ENCODE measurements around the gene ALB. TPM values are rescaled to one million over a fixed set of nuclear protein-coding genes. Genes with fewer than 3 reads are reported as not detected.
"Not testable (repeated sequence)": the region's sequence is repeated elsewhere in the genome, so short reads cannot be mapped to it uniquely, and the experiment has no call there.

ALB gene
- polyA plus RNA-seq, 3 donors = not detected

DNA sequence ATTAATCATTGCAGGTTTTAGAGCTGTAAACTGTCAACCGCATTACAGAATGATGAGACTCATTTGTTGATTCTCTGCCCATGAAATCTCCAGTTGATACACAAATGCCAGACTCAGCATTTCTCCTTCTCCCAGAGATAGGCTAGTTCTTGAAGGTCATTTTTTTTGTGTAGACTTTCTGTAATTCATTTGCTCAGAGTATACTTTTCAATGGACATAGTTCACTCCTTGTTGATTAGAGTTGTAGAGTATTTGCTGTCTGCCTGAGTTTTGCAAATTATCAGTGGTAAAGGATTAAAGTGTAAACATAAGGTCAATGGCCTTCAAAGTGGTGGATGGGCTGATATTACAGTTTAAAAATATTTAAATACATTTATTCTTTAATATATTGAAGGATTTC lies 15.2 kb upstream of the ALB start:
- Histone ChIP-seq H4K20me1 (ENCODE audit: insufficient read depth, low read length) (no peaks in the 10 kb centered on the region), H3K36me3 (replicated peaks in 1 of 2; ENCODE audit: control insufficient read depth in 1 of 2, insufficient read depth in 2 of 2, low read length in 2 of 2) (no peaks in the 10 kb centered on the region), H3K4me1 (ENCODE audit: control insufficient read depth in 1 of 2, insufficient read depth in 2 of 2, low read length in 2 of 2) (no peaks in the 10 kb centered on the region), H3K79me2 (ENCODE audit: insufficient read depth, low read length) (no peaks in the 10 kb centered on the region), H3K4me2 (replicated peaks; ENCODE audit: extremely low read depth, low read length, poor library complexity, severe bottlenecking) (no peak overlapping the region), H3K9me3 (replicated peaks in 1 of 2; ENCODE audit: control insufficient read depth in 1 of 2, insufficient read depth in 1 of 2, low read length in 2 of 2) (no peaks in the 10 kb centered on the region), H3K4me3 (replicated peaks in 1 of 3; ENCODE audit: low read depth in 2 of 3, low read length in 3 of 3) (no peak overlapping the region), H3K27me3 (ENCODE audit: control insufficient read depth in 2 of 2, insufficient read depth in 2 of 2, low read length in 2 of 2) (no peaks in the 10 kb centered on the region), H3K27ac (ENCODE audit: low read depth in 1 of 2, low read length in 2 of 2) (no peak overlapping the region), H2AFZ (ENCODE audit: insufficient read depth, low read depth, low read length, poor library complexity, severe bottlenecking) (no peak overlapping the region), H3K9ac (ENCODE audit: insufficient read depth, low read length, poor library complexity, severe bottlenecking) (no peak overlapping the region)
- TF ChIP-seq, protein P1, sequence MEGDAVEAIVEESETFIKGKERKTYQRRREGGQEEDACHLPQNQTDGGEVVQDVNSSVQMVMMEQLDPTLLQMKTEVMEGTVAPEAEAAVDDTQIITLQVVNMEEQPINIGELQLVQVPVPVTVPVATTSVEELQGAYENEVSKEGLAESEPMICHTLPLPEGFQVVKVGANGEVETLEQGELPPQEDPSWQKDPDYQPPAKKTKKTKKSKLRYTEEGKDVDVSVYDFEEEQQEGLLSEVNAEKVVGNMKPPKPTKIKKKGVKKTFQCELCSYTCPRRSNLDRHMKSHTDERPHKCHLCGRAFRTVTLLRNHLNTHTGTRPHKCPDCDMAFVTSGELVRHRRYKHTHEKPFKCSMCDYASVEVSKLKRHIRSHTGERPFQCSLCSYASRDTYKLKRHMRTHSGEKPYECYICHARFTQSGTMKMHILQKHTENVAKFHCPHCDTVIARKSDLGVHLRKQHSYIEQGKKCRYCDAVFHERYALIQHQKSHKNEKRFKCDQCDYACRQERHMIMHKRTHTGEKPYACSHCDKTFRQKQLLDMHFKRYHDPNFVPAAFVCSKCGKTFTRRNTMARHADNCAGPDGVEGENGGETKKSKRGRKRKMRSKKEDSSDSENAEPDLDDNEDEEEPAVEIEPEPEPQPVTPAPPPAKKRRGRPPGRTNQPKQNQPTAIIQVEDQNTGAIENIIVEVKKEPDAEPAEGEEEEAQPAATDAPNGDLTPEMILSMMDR (IDR thresholded peaks at IDR 0.05) = no peak
- no CpG with 5 or more reads among the region's 1 CpG for WGBS (ENCODE audit: insufficient coverage)
- Mint-ChIP-seq H3K4me3 (no peak overlapping the region), H3K27me3 (ENCODE audit: low read depth in 3 of 3) (peaks cover 0 to 2% (median 0%) of the 10 kb centered on the region in 3 donors), H3K36me3 (no peaks in the 10 kb centered on the region), H3K4me1 (no peaks in the 10 kb centered on the region), H3K9me3 (peaks cover 0 to 10% (median 4%) of the 10 kb centered on the region in 7 donors), H3K27ac (no peak overlapping the region)
- intact Hi-C loops (cut with micrococcal nuclease) = no loop called here
- no peak for DNase-seq

DNA sequence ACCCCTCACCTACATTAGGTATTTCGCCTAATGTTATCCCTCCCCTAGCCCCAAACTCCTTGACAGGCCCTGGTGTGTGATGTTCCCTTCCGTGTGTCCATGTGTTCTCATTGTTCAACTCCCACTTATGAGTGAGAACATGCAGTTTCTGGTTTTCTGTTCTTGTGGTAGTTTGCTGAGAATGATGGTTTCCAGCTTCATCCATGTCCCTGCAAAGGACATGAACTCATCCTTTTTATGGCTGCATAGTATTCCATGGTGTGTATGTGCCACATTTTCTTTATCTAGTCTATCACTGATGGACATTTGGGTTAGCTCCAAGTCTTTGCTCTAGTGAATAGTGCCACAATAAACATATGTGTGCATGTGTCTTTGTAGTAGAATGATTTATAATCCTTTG lies 14.4 kb upstream of the ALB start:
- H2AFZ ChIP-seq (ENCODE audit: insufficient read depth, low read depth, low read length, poor library complexity, severe bottlenecking); H3K4me2 ChIP-seq (replicated peaks; ENCODE audit: extremely low read depth, low read length, poor library complexity, severe bottlenecking); intact Hi-C loops (cut with micrococcal nuclease); H3K27ac Mint-ChIP-seq; H3K4me3 Mint-ChIP-seq; H3K9me3 ChIP-seq (replicated peaks in 1 of 2; ENCODE audit: control insufficient read depth in 1 of 2, insufficient read depth in 1 of 2, low read length in 2 of 2); H3K27me3 ChIP-seq (ENCODE audit: control insufficient read depth in 2 of 2, insufficient read depth in 2 of 2, low read length in 2 of 2); H3K27ac ChIP-seq (ENCODE audit: low read depth in 1 of 2, low read length in 2 of 2); H3K27me3 Mint-ChIP-seq (ENCODE audit: low read depth in 3 of 3); H3K36me3 ChIP-seq (replicated peaks in 1 of 2; ENCODE audit: control insufficient read depth in 1 of 2, insufficient read depth in 2 of 2, low read length in 2 of 2); H3K4me1 Mint-ChIP-seq; H3K9me3 Mint-ChIP-seq; H3K4me3 ChIP-seq (replicated peaks in 1 of 3; ENCODE audit: low read depth in 2 of 3, low read length in 3 of 3); H3K79me2 ChIP-seq (ENCODE audit: insufficient read depth, low read length); H4K20me1 ChIP-seq (ENCODE audit: insufficient read depth, low read length); H3K4me1 ChIP-seq (ENCODE audit: control insufficient read depth in 1 of 2, insufficient read depth in 2 of 2, low read length in 2 of 2); DNase-seq; H3K36me3 Mint-ChIP-seq; H3K9ac ChIP-seq (ENCODE audit: insufficient read depth, low read length, poor library complexity, severe bottlenecking): not testable (repeated sequence)
- WGBS (ENCODE audit: insufficient coverage) = no CpG with 5 or more reads among the region's 2 CpGs
